Sigmoid colon (tissue), 7 donors: ENCODE data around the gene PTPRD. TPM values are rescaled to one million over a fixed set of nuclear protein-coding genes. Genes with fewer than 3 reads are reported as not detected.

Source experiments
- DNase-seq: peaks from one replicate; pipeline ENCODE4 v3.0.0-alpha.2; 2019
- H3K27ac ChIP-seq, 4 donors: fragments of 200-600 bp; sonication (generic); one replicate each; pipeline ENCODE4 v1.5.1; 2016 to 2019; ENCODE audit warnings: mild to moderate bottlenecking in 1 of 4
- H3K27me3 ChIP-seq, 3 donors: fragments of 200-600 bp; sonication (generic); one replicate each; pipeline ENCODE4 v1.5.1; 2019; ENCODE audit warnings: mild to moderate bottlenecking in 1 of 3
- H3K36me3 ChIP-seq, 4 donors: fragments of 200-600 bp; sonication (generic); one replicate each; pipeline ENCODE4 v1.5.1; 2016 to 2019
- H3K4me1 ChIP-seq, 4 donors: fragments of 200-600 bp; sonication (generic); one replicate each; pipeline ENCODE4 v1.5.1; 2017 to 2019
- H3K4me3 ChIP-seq, 4 donors: fragments of 200-600 bp; sonication (generic); one replicate each; pipeline ENCODE4 v1.5.1; 2017 to 2019; ENCODE audit warnings: mild to moderate bottlenecking in 2 of 4, moderate library complexity in 1 of 4
- H3K9me3 ChIP-seq, 4 donors: fragments of 200-600 bp in 3 of 4; sonication (generic) in 3 of 4; one replicate each; pipeline versions ENCODE4 v1.5.1 to v1.6.1; 2013 to 2019
- CTCF ChIP-seq, 4 experiments: fragments of 450-650 bp in 3 of 4; fragments of 200-600 bp in 1 of 4; IDR thresholded peaks; one replicate each; pipeline ENCODE4 v1.5.1; 2016 to 2019; ENCODE audit warnings: antibody characterized with exemption in 4 of 4, mild to moderate bottlenecking in 3 of 4, moderate library complexity in 2 of 4
- EP300 ChIP-seq, 4 donors: sonication (generic); formaldehyde crosslinking; IDR thresholded peaks; one replicate each; pipeline ENCODE4 v1.6.1; 2017; ENCODE audit warnings: antibody characterized with exemption in 4 of 4
- POLR2A ChIP-seq, 2 donors: fragments of 450-650 bp; IDR thresholded peaks; one replicate each; pipeline ENCODE4 v1.6.1; 2016; ENCODE audit warnings: antibody characterized with exemption in 2 of 2, mild to moderate bottlenecking in 2 of 2, moderate library complexity in 2 of 2
- POLR2AphosphoS5 ChIP-seq, 4 donors: sonication (generic); formaldehyde crosslinking; IDR thresholded peaks; one replicate each; pipeline ENCODE4 v1.6.1; 2017; ENCODE audit warnings: antibody characterized with exemption in 4 of 4
- WGBS, 2 donors: extraction: QIAGEN DNeasy Blood & Tissue Kit; methylation state at CpG; one replicate each; pipeline ENCODE4 v1.1.7; 2013; 5-methylcytosine and 5-hydroxymethylcytosine counted together
- intact Hi-C: fragments of 100-400 bp; cut with DNase I; formaldehyde crosslinking; loops from one replicate; pipeline ENCODE4 v1.15.1; 2023
- polyA plus RNA-seq, 3 donors: library from polyadenylated mRNA; stranded (reverse); fragments of 200-250 nt; gene quantifications; one replicate each; pipeline ENCODE4 v1.2.3, GENCODE V29; 2013
- total RNA-seq, 4 donors: library from RNA; depleted of rRNA; stranded (reverse); fragments of >200 nt; gene quantifications; one replicate each; pipeline ENCODE4 v1.1.0, GENCODE V29; 2016
- donor health status: healthy with polysubstance abuse.
- donor health status: Bipolar disorder and iron deficiency.
- donor health status: healthy.

PTPRD gene
- total and polyA plus RNA-seq, 7 donors = 1.2 to 18.3 (median 6.3) TPM

- Histone ChIP-seq H3K36me3 (no peaks in the 10 kb centered on the region), H3K27me3 (no peaks in the 10 kb centered on the region), H3K4me3 (no peak overlapping the region), H3K9me3 (no peaks in the 10 kb centered on the region), H3K4me1 (peaks cover 0 to 8% (median 0%) of the 10 kb centered on the region in 4 donors), H3K27ac (no peak overlapping the region)
- DNase-seq = no peak
- TF ChIP-seq CTCF (IDR thresholded peaks at IDR 0.05) (no peak), EP300 (IDR thresholded peaks at IDR 0.05) (no peak), POLR2AphosphoS5 (IDR thresholded peaks at IDR 0.05) (no peak), POLR2A (IDR thresholded peaks at IDR 0.05) (no peak)
- 18 to 58% methylated on average over 2 of the region's 2 CpGs for WGBS, 2 donors
- intact Hi-C loops = no loop called here
Measured at GRCh38 chr9:8728910-8729309, 1883.9 kb downstream of the PTPRD start.

DNA sequence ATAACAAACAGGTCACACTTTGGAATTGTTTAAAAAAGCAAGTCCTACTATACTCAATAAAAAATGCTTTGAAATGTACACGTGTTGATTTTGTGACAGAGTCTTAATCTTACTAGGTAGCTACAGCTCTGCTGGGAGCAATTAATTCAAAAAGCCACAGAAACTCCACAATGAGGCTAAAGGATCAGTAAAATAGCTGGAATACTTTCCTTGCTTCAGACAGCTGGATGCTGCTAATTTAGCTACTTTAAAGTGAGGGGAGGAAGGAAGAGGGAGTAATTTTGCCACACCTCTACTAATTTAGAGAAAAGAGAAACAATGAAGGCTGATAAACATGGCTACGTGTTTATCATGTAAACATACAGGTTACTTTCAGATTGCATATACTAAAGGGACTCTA, 1885.6 kb downstream of the PTPRD start:
- intact Hi-C loops = no loop called here
- Histone ChIP-seq H3K9me3 (no peaks in the 10 kb centered on the region), H3K27ac (no peak overlapping the region), H3K36me3 (no peaks in the 10 kb centered on the region), H3K4me1 (no peaks in the 10 kb centered on the region), H3K4me3 (no peak overlapping the region), H3K27me3 (no peaks in the 10 kb centered on the region)
- no peak for TF ChIP-seq POLR2A (IDR thresholded peaks at IDR 0.05)
- no peak for TF ChIP-seq CTCF (IDR thresholded peaks at IDR 0.05)
- TF ChIP-seq POLR2AphosphoS5 (IDR thresholded peaks at IDR 0.05) = no peak
- TF ChIP-seq EP300 (IDR thresholded peaks at IDR 0.05) = no peak
- DNase-seq = no peak
- 71 to 76% methylated on average over 2 of the region's 2 CpGs for WGBS, 2 donors

DNA sequence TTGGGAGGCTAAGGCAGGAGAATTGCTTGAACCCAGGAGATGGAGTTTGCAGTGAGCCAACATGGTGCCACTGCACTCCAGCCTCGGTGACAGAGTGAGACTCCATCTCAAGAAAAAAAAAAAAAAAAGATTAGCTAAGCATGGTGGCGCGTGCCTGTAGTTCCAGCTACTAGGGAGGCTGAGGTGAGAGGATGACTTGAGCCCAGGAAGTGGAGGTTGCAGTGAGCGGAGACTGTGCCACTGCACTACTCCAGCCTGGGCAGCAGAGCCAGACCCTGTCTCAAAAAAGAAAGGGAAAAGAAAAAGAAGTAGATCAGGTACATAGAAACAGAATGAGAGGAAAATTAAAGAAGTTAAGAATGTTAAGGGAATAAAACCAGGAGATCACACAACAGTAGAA, 1886.1 kb downstream of the PTPRD start:
- no peaks in the 10 kb centered on the region for H3K27me3 ChIP-seq
- no peak for TF ChIP-seq EP300 (IDR thresholded peaks at IDR 0.05)
- no peak overlapping the region for H3K4me3 ChIP-seq
- H3K9me3 ChIP-seq = no peaks in the 10 kb centered on the region
- H3K4me1 ChIP-seq = no peaks in the 10 kb centered on the region
- no peak for DNase-seq
- H3K36me3 ChIP-seq = no peaks in the 10 kb centered on the region
- 96 to 99% methylated on average over 4 of the region's 4 CpGs for WGBS, 2 donors
- H3K27ac ChIP-seq = no peak overlapping the region
- intact Hi-C loops = no loop called here

DNA sequence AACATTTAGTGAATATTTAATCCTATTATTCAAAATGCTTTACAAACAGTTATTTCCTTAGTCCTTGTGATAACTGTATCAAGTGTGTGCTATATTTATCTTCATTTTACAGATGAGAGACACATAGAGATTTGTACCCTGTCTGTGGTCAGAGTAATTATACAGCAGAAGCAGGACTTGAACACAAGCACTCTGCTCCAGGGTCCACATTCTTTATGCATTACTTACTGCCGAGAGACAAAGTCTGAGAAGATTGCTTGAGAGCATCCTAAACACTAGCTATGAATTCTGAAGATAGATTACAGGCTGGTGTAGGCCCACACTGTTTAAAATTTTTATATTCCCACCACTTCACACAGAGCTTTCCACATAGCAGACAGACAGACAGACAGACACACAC, 1887.2 kb downstream of the PTPRD start:
- H3K27ac ChIP-seq = no peak overlapping the region
- no peak overlapping the region for H3K4me3 ChIP-seq
- intact Hi-C loops = no loop called here
- DNase-seq = no peak
- no peaks in the 10 kb centered on the region for H3K9me3 ChIP-seq
- 0 to 59% methylated on average over 1 of the region's 1 CpG for WGBS, 2 donors
- no peaks in the 10 kb centered on the region for H3K27me3 ChIP-seq
- H3K36me3 ChIP-seq = no peaks in the 10 kb centered on the region
- TF ChIP-seq EP300 (IDR thresholded peaks at IDR 0.05) (no peak), POLR2A (IDR thresholded peaks at IDR 0.05) (no peak), POLR2AphosphoS5 (IDR thresholded peaks at IDR 0.05) (no peak), CTCF (IDR thresholded peaks at IDR 0.05) (no peak)
- no peaks in the 10 kb centered on the region for H3K4me1 ChIP-seq

DNA sequence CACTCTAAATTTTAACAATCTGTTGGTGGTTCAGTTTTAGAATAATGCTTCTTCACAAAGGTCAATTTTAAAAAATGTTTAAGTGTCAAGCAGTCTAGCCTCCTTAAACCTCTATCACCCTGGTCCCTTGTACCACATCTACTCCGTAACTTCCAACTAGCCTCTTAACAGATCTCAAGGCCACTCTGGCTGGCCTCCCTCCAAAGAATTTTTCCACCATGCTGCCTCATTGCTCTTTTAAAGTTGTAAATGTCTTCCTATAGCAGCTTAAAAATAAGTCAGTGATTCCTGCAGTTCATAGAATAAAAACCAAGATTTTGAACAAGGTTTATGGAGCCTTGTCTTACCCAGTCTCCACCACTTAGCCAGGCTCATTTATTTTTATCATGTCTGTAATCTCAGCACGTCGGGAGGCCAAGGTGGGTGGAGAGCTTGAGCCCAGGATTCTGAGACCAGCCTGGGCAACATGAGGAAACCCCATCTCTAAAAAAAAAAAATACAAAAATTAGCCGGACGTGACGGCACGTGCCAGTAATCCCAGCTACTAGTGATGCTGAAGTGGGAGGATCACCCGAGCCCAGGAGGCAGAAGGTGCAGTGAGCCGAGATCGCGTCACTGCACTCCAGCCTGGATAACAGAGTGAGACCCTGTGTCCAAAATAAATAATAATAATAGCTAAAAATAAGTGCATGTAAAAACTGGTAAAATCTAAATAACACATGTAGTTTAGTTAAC, 1888.4 kb downstream of the PTPRD start:
- no peaks in the 10 kb centered on the region for H3K9me3 ChIP-seq
- 93 to 96% methylated on average over 11 of the region's 11 CpGs for WGBS, 2 donors
- no peaks in the 10 kb centered on the region for H3K4me1 ChIP-seq
- no peaks in the 10 kb centered on the region for H3K27me3 ChIP-seq
- intact Hi-C loops = no loop called here
- no peak for DNase-seq
- no peak overlapping the region for H3K4me3 ChIP-seq
- H3K36me3 ChIP-seq = no peaks in the 10 kb centered on the region
- TF ChIP-seq CTCF (IDR thresholded peaks at IDR 0.05) = no peak
- no peak for TF ChIP-seq EP300 (IDR thresholded peaks at IDR 0.05)
- TF ChIP-seq POLR2A (IDR thresholded peaks at IDR 0.05) = no peak
- no peak for TF ChIP-seq POLR2AphosphoS5 (IDR thresholded peaks at IDR 0.05)
- H3K27ac ChIP-seq = no peak overlapping the region
